Memory B cell (primary cell): ENCODE results near the gene TMEM138.

Experiments
- ATAC-seq: fragments of 150-1000 bp; cut with Tn5 transposase; 2 replicates; pipeline ENCODE4 v1.10.0; 2021; ENCODE audit warnings: low read depth, mild to moderate bottlenecking, moderate library complexity
- DNase-seq, 2 donors: peaks; one replicate each; pipeline ENCODE4 v3.0.0; 2022; ENCODE audit warnings: low spot score in 2 of 2
- H3K27ac Mint-ChIP-seq: one replicate; pipeline ENCODE4 v1.8.0; 2022; ENCODE audit warnings: mild to moderate bottlenecking, moderate library complexity, mixed read lengths
- H3K27me3 Mint-ChIP-seq: one replicate; pipeline ENCODE4 v1.8.0; 2022; ENCODE audit warnings: mixed read lengths
- H3K36me3 Mint-ChIP-seq: one replicate; pipeline ENCODE4 v1.8.0; 2022; ENCODE audit warnings: mild to moderate bottlenecking, mixed read lengths
- H3K4me1 Mint-ChIP-seq: one replicate; pipeline ENCODE4 v1.8.0; 2022; ENCODE audit warnings: mixed read lengths
- H3K4me3 Mint-ChIP-seq: one replicate; pipeline ENCODE4 v1.8.0; 2022; ENCODE audit warnings: mild to moderate bottlenecking, moderate library complexity, mixed read lengths
- H3K9me3 Mint-ChIP-seq: one replicate; pipeline ENCODE4 v1.8.0; 2022; ENCODE audit warnings: mixed read lengths

The TMEM138 gene

GRCh38 chr11:61392981-61393595 is 30.9 kb downstream of the TMEM138 start:
- Mint-ChIP-seq H3K9me3 (no peaks in the 10 kb centered on the region), H3K4me1 (peaks cover 16% of the 10 kb centered on the region), H3K4me3 (peak overlapping the region; percentile 98), H3K36me3 (peaks cover 11% of the 10 kb centered on the region), H3K27ac (peak overlapping the region; percentile 96), H3K27me3 (no peaks in the 10 kb centered on the region)
- DNase-seq (peak in 1 of 2 donors; percentile 8), ATAC-seq (peak; percentile 51)

GRCh38 chr11:61401173-61401572 is 39.0 kb downstream of the TMEM138 start:
- H3K27me3 Mint-ChIP-seq, result no peaks in the 10 kb centered on the region
- H3K27ac Mint-ChIP-seq, result no peak overlapping the region
- no peak overlapping the region for H3K4me3 Mint-ChIP-seq
- no peak for DNase-seq
- peaks cover 5% of the 10 kb centered on the region for H3K4me1 Mint-ChIP-seq
- H3K9me3 Mint-ChIP-seq, result no peaks in the 10 kb centered on the region
- peaks cover 26% of the 10 kb centered on the region for H3K36me3 Mint-ChIP-seq
- ATAC-seq, result no peak

- peaks cover 26% of the 10 kb centered on the region for H3K36me3 Mint-ChIP-seq
- ATAC-seq, result no peak
Observed at GRCh38 chr11:61401573-61401972, 39.4 kb downstream of the TMEM138 start.

GRCh38 chr11:61403658-61404057 is 41.5 kb downstream of the TMEM138 start:
- Mint-ChIP-seq H3K4me1 (peaks cover 5% of the 10 kb centered on the region), H3K27ac (no peak overlapping the region), H3K4me3 (no peak overlapping the region), H3K36me3 (peaks cover 30% of the 10 kb centered on the region), H3K27me3 (no peaks in the 10 kb centered on the region), H3K9me3 (no peaks in the 10 kb centered on the region)
- DNase-seq (no peak), ATAC-seq (no peak)

More at GRCh38 chr11:61401573-61401972, 39.4 kb downstream of the TMEM138 start:
- no peaks in the 10 kb centered on the region for H3K9me3 Mint-ChIP-seq
- peaks cover 5% of the 10 kb centered on the region for H3K4me1 Mint-ChIP-seq
- DNase-seq, result no peak
- no peaks in the 10 kb centered on the region for H3K27me3 Mint-ChIP-seq
- no peak overlapping the region for H3K27ac Mint-ChIP-seq
- no peak overlapping the region for H3K4me3 Mint-ChIP-seq

GRCh38 chr11:61404103-61404502 is 41.9 kb downstream of the TMEM138 start:
- DNase-seq (no peak), ATAC-seq (no peak)
- H3K27me3 Mint-ChIP-seq, result no peaks in the 10 kb centered on the region
- no peak overlapping the region for H3K4me3 Mint-ChIP-seq
- H3K9me3 Mint-ChIP-seq, result no peaks in the 10 kb centered on the region
- H3K36me3 Mint-ChIP-seq, result peaks cover 28% of the 10 kb centered on the region
- peaks cover 5% of the 10 kb centered on the region for H3K4me1 Mint-ChIP-seq
- no peak overlapping the region for H3K27ac Mint-ChIP-seq

GRCh38 chr11:61404641-61405040 is 42.5 kb downstream of the TMEM138 start:
- Mint-ChIP-seq H3K27ac (peak overlapping the region; percentile 46), H3K4me3 (no peak overlapping the region)

GRCh38 chr11:61406067-61406466 is 43.9 kb downstream of the TMEM138 start:
- no peak overlapping the region for H3K27ac Mint-ChIP-seq
- no peaks in the 10 kb centered on the region for H3K27me3 Mint-ChIP-seq
- no peaks in the 10 kb centered on the region for H3K4me1 Mint-ChIP-seq
- no peak for ATAC-seq
- DNase-seq, result no peak
- no peaks in the 10 kb centered on the region for H3K9me3 Mint-ChIP-seq
- H3K36me3 Mint-ChIP-seq, result peaks cover 24% of the 10 kb centered on the region
- H3K4me3 Mint-ChIP-seq, result no peak overlapping the region

More at GRCh38 chr11:61404641-61405040, 42.5 kb downstream of the TMEM138 start:
- DNase-seq, result no peak
- Mint-ChIP-seq H3K4me1 (peaks cover 5% of the 10 kb centered on the region), H3K36me3 (peaks cover 28% of the 10 kb centered on the region), H3K9me3 (no peaks in the 10 kb centered on the region), H3K27me3 (no peaks in the 10 kb centered on the region)
- ATAC-seq, result no peak

GRCh38 chr11:61406991-61407728 is 45.0 kb downstream of the TMEM138 start:
- Mint-ChIP-seq H3K9me3 (no peaks in the 10 kb centered on the region), H3K4me3 (no peak overlapping the region), H3K36me3 (peaks cover 32% of the 10 kb centered on the region)

GRCh38 chr11:61411589-61411988 is 49.4 kb downstream of the TMEM138 start:
- peak overlapping the region; percentile 62 for H3K27ac Mint-ChIP-seq

More at GRCh38 chr11:61406991-61407728, 45.0 kb downstream of the TMEM138 start:
- no peaks in the 10 kb centered on the region for H3K4me1 Mint-ChIP-seq
- DNase-seq (no peak), ATAC-seq (no peak)
- no peak overlapping the region for H3K27ac Mint-ChIP-seq
- no peaks in the 10 kb centered on the region for H3K27me3 Mint-ChIP-seq

GRCh38 chr11:61413496-61413895 is 51.3 kb downstream of the TMEM138 start:
- Mint-ChIP-seq H3K4me3 (no peak overlapping the region), H3K9me3 (no peaks in the 10 kb centered on the region), H3K27me3 (no peaks in the 10 kb centered on the region), H3K27ac (no peak overlapping the region), H3K36me3 (peaks cover 31% of the 10 kb centered on the region), H3K4me1 (peaks cover 6% of the 10 kb centered on the region)
- no peak for DNase-seq
- no peak for ATAC-seq

More at GRCh38 chr11:61411589-61411988, 49.4 kb downstream of the TMEM138 start:
- peaks cover 36% of the 10 kb centered on the region for H3K36me3 Mint-ChIP-seq
- ATAC-seq, result no peak
- no peak for DNase-seq
- no peak overlapping the region for H3K4me3 Mint-ChIP-seq
- H3K4me1 Mint-ChIP-seq, result no peaks in the 10 kb centered on the region
- H3K27me3 Mint-ChIP-seq, result no peaks in the 10 kb centered on the region
- no peaks in the 10 kb centered on the region for H3K9me3 Mint-ChIP-seq

GRCh38 chr11:61414547-61414946 is 52.4 kb downstream of the TMEM138 start:
- H3K9me3 Mint-ChIP-seq, result no peaks in the 10 kb centered on the region
- no peak overlapping the region for H3K27ac Mint-ChIP-seq
- H3K36me3 Mint-ChIP-seq, result peaks cover 38% of the 10 kb centered on the region
- ATAC-seq (no peak), DNase-seq (no peak)
- no peaks in the 10 kb centered on the region for H3K27me3 Mint-ChIP-seq
- no peak overlapping the region for H3K4me3 Mint-ChIP-seq
- peaks cover 6% of the 10 kb centered on the region for H3K4me1 Mint-ChIP-seq

- Mint-ChIP-seq H3K36me3 (peaks cover 42% of the 10 kb centered on the region), H3K27ac (no peak overlapping the region), H3K27me3 (no peaks in the 10 kb centered on the region), H3K4me1 (peaks cover 6% of the 10 kb centered on the region), H3K9me3 (no peaks in the 10 kb centered on the region), H3K4me3 (no peak overlapping the region)
- ATAC-seq (no peak), DNase-seq (no peak)
Observed at GRCh38 chr11:61415381-61415780, 53.2 kb downstream of the TMEM138 start.

- H3K36me3 Mint-ChIP-seq, result peaks cover 36% of the 10 kb centered on the region
- no peaks in the 10 kb centered on the region for H3K27me3 Mint-ChIP-seq
- DNase-seq (no peak), ATAC-seq (no peak)
- H3K27ac Mint-ChIP-seq, result peak overlapping the region; percentile 57
- peaks cover 8% of the 10 kb centered on the region for H3K4me1 Mint-ChIP-seq
- no peaks in the 10 kb centered on the region for H3K9me3 Mint-ChIP-seq
- H3K4me3 Mint-ChIP-seq, result no peak overlapping the region
Observed at GRCh38 chr11:61416941-61417340, 54.8 kb downstream of the TMEM138 start.

GRCh38 chr11:61417670-61418069 is 55.5 kb downstream of the TMEM138 start:
- ATAC-seq, result no peak
- peaks cover 36% of the 10 kb centered on the region for H3K36me3 Mint-ChIP-seq
- H3K27me3 Mint-ChIP-seq, result no peaks in the 10 kb centered on the region

More at GRCh38 chr11:61417670-61418069, 55.5 kb downstream of the TMEM138 start:
- Mint-ChIP-seq H3K4me3 (no peak overlapping the region), H3K4me1 (peaks cover 9% of the 10 kb centered on the region), H3K27ac (peak overlapping the region; percentile 57), H3K9me3 (no peaks in the 10 kb centered on the region)
- no peak for DNase-seq
